HL-60 (cell line): Measurements from ENCODE around the gene ATP6AP1.
A peak's percentile ranks its signal among the peaks of the same experiment; 100 is the strongest.
"Not testable (repeated sequence)": the region's sequence is repeated elsewhere in the genome, so short reads cannot be mapped to it uniquely, and the experiment has no call there.

ENCODE experiments used
- DNase-seq, 2 experiments: peaks; one replicate each; pipeline ENCODE4 v3.0.0-alpha.2; 2010 to 2020; ENCODE audit warnings: low read depth in 1 of 2, low spot score in 1 of 2
- H3K27ac ChIP-seq: fragments of 250-450 bp; sonication (Bioruptor Pico); replicated peaks from 2 replicates; pipeline ENCODE4 v1.5.1; 2020; ENCODE audit warnings: mild to moderate bottlenecking, moderate library complexity
- H3K27me3 ChIP-seq: fragments of 250-450 bp; sonication (Bioruptor Pico); 2 replicates; pipeline ENCODE4 v1.5.1; 2021; ENCODE audit warnings: mild to moderate bottlenecking, moderate library complexity; ENCODE audit not compliant: insufficient read depth, poor library complexity, severe bottlenecking
- H3K4me3 ChIP-seq: replicated peaks from 2 replicates; pipeline ENCODE4 v1.5.1; 2011; ENCODE audit warnings: mild to moderate bottlenecking, control low read depth, low read length; ENCODE audit not compliant: insufficient read depth
- GABPA ChIP-seq: IDR thresholded peaks from 2 replicates; pipeline ENCODE4 v1.6.1; 2012; ENCODE audit warnings: low read depth
- POLR2AphosphoS5 ChIP-seq: IDR thresholded peaks from 2 replicates; pipeline ENCODE4 v1.6.1; 2012; ENCODE audit warnings: low read depth
- SPI1 ChIP-seq: IDR thresholded peaks from 2 replicates; pipeline ENCODE4 v1.6.1; 2012; ENCODE audit warnings: low read depth, mild to moderate bottlenecking, borderline replicate concordance
- TF ChIP-seq, protein P1 (sequence below): IDR thresholded peaks from one replicate; pipeline ENCODE4 v1.5.1; 2011; ENCODE audit warnings: low read length, control low read depth, inconsistent platforms; ENCODE audit not compliant: insufficient read depth
- TF ChIP-seq, protein P2 (sequence below): IDR thresholded peaks from 2 replicates; pipeline ENCODE4 v1.6.1; 2012; ENCODE audit warnings: low read depth; ENCODE audit not compliant: insufficient replicate concordance

ATP6AP1 gene

DNA sequence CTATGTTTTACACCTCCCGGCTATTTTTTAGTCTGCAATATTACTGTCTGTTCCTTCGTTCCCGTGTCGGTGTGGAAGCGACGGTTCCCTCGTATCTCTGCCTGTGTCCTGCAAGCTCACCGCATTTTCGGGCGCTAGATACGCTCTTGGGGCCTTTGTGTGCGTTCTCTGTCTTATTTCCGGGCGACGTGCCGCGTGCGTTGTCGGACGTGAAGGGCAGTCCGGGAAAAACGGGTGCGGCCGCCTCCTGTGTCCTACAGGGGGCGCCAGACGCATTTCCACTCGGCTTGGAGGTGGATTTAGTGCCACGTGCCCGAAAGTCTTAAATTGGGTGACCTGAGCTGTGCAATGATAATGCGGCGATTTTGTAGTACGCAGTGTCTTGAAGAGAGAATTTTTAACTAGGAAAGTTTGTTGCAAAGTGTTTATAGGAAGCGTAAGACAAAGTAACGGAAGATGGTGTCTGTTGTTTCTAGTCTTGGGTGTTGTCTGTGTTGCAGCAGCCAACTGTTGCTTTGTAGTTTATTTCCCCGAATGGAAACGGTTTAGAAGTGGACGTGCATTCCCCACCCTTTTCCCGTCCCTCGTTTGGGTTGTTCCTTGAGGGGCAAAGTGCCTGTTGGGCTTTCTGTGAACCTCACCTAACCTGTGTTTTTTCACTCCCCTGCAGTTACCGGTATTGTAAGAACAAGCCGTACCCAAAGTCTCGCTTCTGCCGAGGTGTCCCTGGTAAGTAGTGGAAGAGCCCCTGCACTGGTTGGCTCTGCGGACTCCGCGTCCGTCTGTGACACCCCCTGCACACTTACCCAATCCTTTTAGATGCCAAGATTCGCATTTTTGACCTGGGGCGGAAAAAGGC, 29.6 kb upstream of the ATP6AP1 start:
- peak; percentile 70 to 85 for DNase-seq
- H3K27ac ChIP-seq, result peak overlapping the region; percentile 95
- peak overlapping the region; percentile 57 for H3K4me3 ChIP-seq
- no peaks in the 10 kb centered on the region for H3K27me3 ChIP-seq
- peak; percentile 10 for TF ChIP-seq POLR2AphosphoS5
- TF ChIP-seq, protein P1, sequence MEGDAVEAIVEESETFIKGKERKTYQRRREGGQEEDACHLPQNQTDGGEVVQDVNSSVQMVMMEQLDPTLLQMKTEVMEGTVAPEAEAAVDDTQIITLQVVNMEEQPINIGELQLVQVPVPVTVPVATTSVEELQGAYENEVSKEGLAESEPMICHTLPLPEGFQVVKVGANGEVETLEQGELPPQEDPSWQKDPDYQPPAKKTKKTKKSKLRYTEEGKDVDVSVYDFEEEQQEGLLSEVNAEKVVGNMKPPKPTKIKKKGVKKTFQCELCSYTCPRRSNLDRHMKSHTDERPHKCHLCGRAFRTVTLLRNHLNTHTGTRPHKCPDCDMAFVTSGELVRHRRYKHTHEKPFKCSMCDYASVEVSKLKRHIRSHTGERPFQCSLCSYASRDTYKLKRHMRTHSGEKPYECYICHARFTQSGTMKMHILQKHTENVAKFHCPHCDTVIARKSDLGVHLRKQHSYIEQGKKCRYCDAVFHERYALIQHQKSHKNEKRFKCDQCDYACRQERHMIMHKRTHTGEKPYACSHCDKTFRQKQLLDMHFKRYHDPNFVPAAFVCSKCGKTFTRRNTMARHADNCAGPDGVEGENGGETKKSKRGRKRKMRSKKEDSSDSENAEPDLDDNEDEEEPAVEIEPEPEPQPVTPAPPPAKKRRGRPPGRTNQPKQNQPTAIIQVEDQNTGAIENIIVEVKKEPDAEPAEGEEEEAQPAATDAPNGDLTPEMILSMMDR, result peak; percentile 34
- TF ChIP-seq GABPA, result peak; percentile 16; the same call in 1 of the 2 replicates
- TF ChIP-seq SPI1, result no peak

DNA sequence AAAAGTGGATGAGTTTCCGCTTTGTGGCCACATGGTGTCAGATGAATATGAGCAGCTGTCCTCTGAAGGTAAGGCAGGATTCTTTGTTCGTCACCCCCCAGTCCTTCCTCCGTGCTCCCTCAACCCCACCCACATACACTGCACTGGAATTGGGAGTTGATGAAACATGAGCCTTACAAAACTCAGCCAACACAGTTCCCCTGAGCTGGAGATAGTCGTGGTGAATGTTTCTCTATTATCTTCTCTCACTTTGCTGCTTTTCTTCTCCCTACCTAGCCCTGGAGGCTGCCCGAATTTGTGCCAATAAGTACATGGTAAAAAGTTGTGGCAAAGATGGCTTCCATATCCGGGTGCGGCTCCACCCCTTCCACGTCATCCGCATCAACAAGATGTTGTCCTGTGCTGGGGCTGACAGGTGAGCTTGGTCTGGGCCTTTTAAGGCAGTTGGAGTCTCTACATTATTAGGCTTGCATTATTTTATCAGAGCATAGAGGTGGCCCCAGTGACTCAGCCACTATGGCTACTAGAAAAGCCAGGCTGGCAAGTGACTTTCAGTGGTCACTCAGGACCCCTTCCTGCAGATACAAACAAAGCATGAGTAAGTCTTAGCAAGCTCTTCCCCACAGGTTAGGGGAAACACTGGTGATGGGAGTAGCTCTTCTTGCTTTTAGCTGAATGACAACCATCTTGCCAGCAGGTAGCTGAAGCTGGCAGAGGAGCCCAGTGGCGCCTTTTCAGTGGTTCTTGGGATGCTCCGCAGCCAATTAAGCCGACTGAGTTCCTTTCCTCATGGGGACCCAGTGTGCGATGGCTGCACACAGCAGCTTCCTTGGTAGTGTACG, 28.7 kb upstream of the ATP6AP1 start:
- TF ChIP-seq SPI1 (no peak), POLR2AphosphoS5 (peak; percentile 43; the same call in 1 of the 2 replicates)
- peak overlapping the region; percentile 57 for H3K4me3 ChIP-seq
- peak overlapping the region; percentile 95 for H3K27ac ChIP-seq
- peak in 1 of 2 experiments; percentile 41 for DNase-seq
- H3K27me3 ChIP-seq, result no peaks in the 10 kb centered on the region

DNA sequence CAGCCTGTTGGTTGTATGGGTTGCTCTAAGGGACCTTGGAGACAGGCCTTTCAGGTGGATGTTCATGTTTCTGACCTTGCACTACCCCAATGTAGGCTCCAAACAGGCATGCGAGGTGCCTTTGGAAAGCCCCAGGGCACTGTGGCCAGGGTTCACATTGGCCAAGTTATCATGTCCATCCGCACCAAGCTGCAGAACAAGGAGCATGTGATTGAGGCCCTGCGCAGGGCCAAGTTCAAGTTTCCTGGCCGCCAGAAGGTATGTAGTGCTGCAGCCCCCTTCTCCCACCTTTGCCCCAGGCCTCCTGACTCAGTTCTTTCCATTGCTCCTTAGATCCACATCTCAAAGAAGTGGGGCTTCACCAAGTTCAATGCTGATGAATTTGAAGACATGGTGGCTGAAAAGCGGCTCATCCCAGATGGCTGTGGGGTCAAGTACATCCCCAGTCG, 28.1 kb upstream of the ATP6AP1 start:
- not testable (repeated sequence) for H3K27me3 ChIP-seq, H3K4me3 ChIP-seq, DNase-seq, H3K27ac ChIP-seq

DNA sequence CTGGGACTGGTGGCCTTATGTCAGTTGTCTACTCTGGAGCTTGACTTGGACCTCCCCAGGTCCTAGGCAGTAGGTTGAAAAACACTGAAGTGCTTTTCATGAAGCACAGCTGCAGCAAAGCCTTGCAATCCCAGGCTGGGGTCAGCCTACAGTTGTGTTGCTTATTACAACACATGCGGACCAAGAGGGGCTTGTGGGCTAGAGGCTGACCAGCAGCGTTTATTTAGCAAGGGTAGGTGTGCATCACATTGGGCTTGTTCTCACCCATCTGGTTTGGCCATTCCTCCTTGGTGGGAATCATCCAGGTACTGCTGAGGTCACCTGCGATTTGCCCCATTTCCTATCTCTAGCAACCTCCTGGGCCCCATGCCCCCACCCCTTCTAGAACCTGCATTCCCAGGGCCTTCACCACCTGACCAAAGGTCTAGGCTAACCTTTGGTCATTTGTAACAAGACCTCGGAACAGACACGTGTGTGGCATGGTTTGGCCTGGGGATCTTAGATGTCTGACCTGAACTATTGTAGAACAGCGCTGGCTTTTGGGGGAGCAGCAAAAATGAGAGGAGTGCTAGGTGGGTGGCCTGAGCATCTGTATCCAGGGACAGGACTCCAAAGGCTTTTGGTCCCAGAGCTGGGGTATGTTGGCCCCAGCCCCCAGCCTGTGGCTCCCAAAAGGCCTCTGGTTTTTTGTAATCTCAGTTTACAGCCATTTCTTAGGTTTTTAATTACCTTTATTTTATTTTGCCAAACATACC, 27.3 kb upstream of the ATP6AP1 start:
- peak in 1 of 2 experiments; percentile 18 for DNase-seq
- H3K27ac ChIP-seq, result no peak overlapping the region
- no peak overlapping the region for H3K4me3 ChIP-seq

DNA sequence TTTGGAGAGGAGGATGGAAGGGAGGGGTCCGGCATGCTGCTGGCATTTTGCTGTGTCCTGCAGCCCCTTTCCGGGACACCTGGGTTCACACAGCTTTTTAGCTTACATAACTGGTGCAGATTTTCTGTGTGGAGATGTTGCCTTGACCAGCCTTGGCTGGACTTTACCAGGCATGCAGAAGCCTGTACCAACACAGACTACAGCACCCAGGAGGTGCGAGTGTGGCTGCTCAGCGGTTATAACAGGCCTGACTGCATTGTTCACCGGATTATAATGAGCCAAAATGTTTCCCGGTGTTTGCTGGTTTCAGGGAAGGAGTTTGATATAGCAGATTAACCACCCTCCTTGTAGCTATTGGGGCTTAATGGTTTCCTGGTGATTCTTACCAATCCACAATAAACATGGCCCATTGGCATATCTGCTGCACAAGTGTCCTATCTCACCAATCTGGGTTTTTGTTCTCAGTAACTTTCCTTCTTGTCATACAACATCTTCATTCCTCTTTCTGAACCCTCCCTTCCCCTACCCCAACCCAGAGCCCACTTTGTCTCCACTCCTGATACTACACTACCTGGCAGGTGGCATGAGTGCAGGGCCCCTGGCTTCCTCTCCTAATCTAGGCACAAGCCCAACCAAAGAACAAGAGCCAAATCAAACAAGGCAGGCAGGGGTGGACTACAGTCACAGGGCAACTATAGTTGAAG, 26.4 kb upstream of the ATP6AP1 start:
- H3K27ac ChIP-seq, result no peak overlapping the region

More for the DNA sequence above, 27.3 kb upstream of the ATP6AP1 start:
- TF ChIP-seq POLR2AphosphoS5 (peak; percentile 98), SPI1 (no peak)
- TF ChIP-seq, protein P2, sequence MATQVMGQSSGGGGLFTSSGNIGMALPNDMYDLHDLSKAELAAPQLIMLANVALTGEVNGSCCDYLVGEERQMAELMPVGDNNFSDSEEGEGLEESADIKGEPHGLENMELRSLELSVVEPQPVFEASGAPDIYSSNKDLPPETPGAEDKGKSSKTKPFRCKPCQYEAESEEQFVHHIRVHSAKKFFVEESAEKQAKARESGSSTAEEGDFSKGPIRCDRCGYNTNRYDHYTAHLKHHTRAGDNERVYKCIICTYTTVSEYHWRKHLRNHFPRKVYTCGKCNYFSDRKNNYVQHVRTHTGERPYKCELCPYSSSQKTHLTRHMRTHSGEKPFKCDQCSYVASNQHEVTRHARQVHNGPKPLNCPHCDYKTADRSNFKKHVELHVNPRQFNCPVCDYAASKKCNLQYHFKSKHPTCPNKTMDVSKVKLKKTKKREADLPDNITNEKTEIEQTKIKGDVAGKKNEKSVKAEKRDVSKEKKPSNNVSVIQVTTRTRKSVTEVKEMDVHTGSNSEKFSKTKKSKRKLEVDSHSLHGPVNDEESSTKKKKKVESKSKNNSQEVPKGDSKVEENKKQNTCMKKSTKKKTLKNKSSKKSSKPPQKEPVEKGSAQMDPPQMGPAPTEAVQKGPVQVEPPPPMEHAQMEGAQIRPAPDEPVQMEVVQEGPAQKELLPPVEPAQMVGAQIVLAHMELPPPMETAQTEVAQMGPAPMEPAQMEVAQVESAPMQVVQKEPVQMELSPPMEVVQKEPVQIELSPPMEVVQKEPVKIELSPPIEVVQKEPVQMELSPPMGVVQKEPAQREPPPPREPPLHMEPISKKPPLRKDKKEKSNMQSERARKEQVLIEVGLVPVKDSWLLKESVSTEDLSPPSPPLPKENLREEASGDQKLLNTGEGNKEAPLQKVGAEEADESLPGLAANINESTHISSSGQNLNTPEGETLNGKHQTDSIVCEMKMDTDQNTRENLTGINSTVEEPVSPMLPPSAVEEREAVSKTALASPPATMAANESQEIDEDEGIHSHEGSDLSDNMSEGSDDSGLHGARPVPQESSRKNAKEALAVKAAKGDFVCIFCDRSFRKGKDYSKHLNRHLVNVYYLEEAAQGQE, result no peak
- no peaks in the 10 kb centered on the region for H3K27me3 ChIP-seq

More for the DNA sequence above, 26.4 kb upstream of the ATP6AP1 start:
- H3K27me3 ChIP-seq, result no peaks in the 10 kb centered on the region
- DNase-seq, result no peak
- no peak overlapping the region for H3K4me3 ChIP-seq
- TF ChIP-seq, protein P1, result no peak
